ENCODE measurements around the gene STEEP1.

STEEP1 gene

GRCh38 chrX:119502727-119503483, 62.3 kb downstream of the STEEP1 start:
- no peak overlapping the region for H2AFZ ChIP-seq (ENCODE audit: low read depth)

GRCh38 chrX:119501511-119502148, 63.6 kb downstream of the STEEP1 start:
- no peak overlapping the region for H3K4me2 ChIP-seq
- H2AFZ ChIP-seq (ENCODE audit: low read depth), result no peak overlapping the region
- H3K4me1 ChIP-seq (ENCODE audit: low read depth, poor library complexity, severe bottlenecking), result no peaks in the 10 kb centered on the region
- no peaks in the 10 kb centered on the region for H3K27me3 ChIP-seq (ENCODE audit: insufficient read depth, low read depth)
- H3K4me3 ChIP-seq (IDR thresholded peaks at IDR 0.05; ENCODE audit: insufficient read depth, low read depth, low read length), result no peak overlapping the region
- no peak overlapping the region for H3K9ac ChIP-seq
- no peaks in the 10 kb centered on the region for H3K79me2 ChIP-seq (ENCODE audit: insufficient read depth, low read depth)
- no peak overlapping the region for H3K27ac ChIP-seq
- no peaks in the 10 kb centered on the region for H4K20me1 ChIP-seq (ENCODE audit: insufficient read depth)
- no peaks in the 10 kb centered on the region for H3K36me3 ChIP-seq (ENCODE audit: insufficient read depth)
- no peak for TF ChIP-seq CTCF (conservative IDR thresholded peaks at IDR 0.05; ENCODE audit: low read depth, low read length)

More at GRCh38 chrX:119502727-119503483, 62.3 kb downstream of the STEEP1 start:
- Histone ChIP-seq H3K27ac (no peak overlapping the region), H3K4me3 (IDR thresholded peaks at IDR 0.05; ENCODE audit: insufficient read depth, low read depth, low read length) (no peak overlapping the region), H3K4me1 (ENCODE audit: low read depth, poor library complexity, severe bottlenecking) (no peaks in the 10 kb centered on the region), H3K79me2 (ENCODE audit: insufficient read depth, low read depth) (no peaks in the 10 kb centered on the region), H3K27me3 (ENCODE audit: insufficient read depth, low read depth) (no peaks in the 10 kb centered on the region), H3K9ac (no peak overlapping the region), H4K20me1 (ENCODE audit: insufficient read depth) (no peaks in the 10 kb centered on the region), H3K36me3 (ENCODE audit: insufficient read depth) (no peaks in the 10 kb centered on the region), H3K4me2 (no peak overlapping the region)
- no peak for TF ChIP-seq CTCF (conservative IDR thresholded peaks at IDR 0.05; ENCODE audit: low read depth, low read length)

- no peaks in the 10 kb centered on the region for H3K36me3 ChIP-seq (ENCODE audit: insufficient read depth)
- H3K4me2 ChIP-seq, result no peak overlapping the region
- TF ChIP-seq CTCF (conservative IDR thresholded peaks at IDR 0.05; ENCODE audit: low read depth, low read length), result no peak
- H3K27ac ChIP-seq, result no peak overlapping the region
- no peak overlapping the region for H3K4me3 ChIP-seq (IDR thresholded peaks at IDR 0.05; ENCODE audit: insufficient read depth, low read depth, low read length)
- H2AFZ ChIP-seq (ENCODE audit: low read depth), result no peak overlapping the region
- H3K4me1 ChIP-seq (ENCODE audit: low read depth, poor library complexity, severe bottlenecking), result no peaks in the 10 kb centered on the region
- H3K9ac ChIP-seq, result no peak overlapping the region
- H3K27me3 ChIP-seq (ENCODE audit: insufficient read depth, low read depth), result no peaks in the 10 kb centered on the region
- H3K79me2 ChIP-seq (ENCODE audit: insufficient read depth, low read depth), result no peaks in the 10 kb centered on the region
- H4K20me1 ChIP-seq (ENCODE audit: insufficient read depth), result no peaks in the 10 kb centered on the region
Observed at GRCh38 chrX:119500061-119500800, 65.0 kb downstream of the STEEP1 start.

GRCh38 chrX:119497185-119497584, 68.0 kb downstream of the STEEP1 start:
- Histone ChIP-seq H3K27ac (no peak overlapping the region), H3K79me2 (ENCODE audit: insufficient read depth, low read depth) (no peaks in the 10 kb centered on the region), H3K27me3 (ENCODE audit: insufficient read depth, low read depth) (no peaks in the 10 kb centered on the region), H4K20me1 (ENCODE audit: insufficient read depth) (no peaks in the 10 kb centered on the region), H3K9ac (no peak overlapping the region), H3K4me2 (no peak overlapping the region), H3K36me3 (ENCODE audit: insufficient read depth) (no peaks in the 10 kb centered on the region), H3K4me3 (IDR thresholded peaks at IDR 0.05; ENCODE audit: insufficient read depth, low read depth, low read length) (no peak overlapping the region), H2AFZ (ENCODE audit: low read depth) (no peak overlapping the region), H3K4me1 (ENCODE audit: low read depth, poor library complexity, severe bottlenecking) (no peaks in the 10 kb centered on the region)
- no peak for TF ChIP-seq CTCF (conservative IDR thresholded peaks at IDR 0.05; ENCODE audit: low read depth, low read length)
